ENCODE results near the gene PTPRR.

DNA sequence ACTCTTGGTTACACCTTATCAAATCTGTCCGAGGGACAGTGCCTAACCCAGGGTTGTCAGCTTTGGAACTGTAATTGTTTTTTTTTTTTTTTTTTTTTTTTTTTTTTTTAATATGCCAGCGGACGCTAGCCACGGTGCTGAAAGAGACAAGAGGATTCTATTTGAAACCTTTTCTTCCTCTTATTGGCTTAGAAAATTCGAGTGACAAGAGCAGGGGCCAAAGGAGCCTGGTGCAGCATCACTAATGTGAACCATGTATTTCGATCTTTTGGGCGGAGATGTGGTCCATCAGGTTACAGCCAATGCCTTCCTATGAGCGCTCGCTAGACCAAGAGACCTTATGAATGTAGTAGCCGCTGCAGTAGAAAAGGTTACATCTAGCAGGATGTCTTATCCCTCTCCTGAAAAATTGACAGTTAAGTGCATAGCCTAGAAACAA, 922 bp downstream of the PTPRR start:
- TF ChIP-seq, protein P1, sequence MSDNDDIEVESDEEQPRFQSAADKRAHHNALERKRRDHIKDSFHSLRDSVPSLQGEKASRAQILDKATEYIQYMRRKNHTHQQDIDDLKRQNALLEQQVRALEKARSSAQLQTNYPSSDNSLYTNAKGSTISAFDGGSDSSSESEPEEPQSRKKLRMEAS (CRISPR knock-in tag; IDR thresholded peaks at IDR 0.05), result no peak
- TF ChIP-seq, protein P2, sequence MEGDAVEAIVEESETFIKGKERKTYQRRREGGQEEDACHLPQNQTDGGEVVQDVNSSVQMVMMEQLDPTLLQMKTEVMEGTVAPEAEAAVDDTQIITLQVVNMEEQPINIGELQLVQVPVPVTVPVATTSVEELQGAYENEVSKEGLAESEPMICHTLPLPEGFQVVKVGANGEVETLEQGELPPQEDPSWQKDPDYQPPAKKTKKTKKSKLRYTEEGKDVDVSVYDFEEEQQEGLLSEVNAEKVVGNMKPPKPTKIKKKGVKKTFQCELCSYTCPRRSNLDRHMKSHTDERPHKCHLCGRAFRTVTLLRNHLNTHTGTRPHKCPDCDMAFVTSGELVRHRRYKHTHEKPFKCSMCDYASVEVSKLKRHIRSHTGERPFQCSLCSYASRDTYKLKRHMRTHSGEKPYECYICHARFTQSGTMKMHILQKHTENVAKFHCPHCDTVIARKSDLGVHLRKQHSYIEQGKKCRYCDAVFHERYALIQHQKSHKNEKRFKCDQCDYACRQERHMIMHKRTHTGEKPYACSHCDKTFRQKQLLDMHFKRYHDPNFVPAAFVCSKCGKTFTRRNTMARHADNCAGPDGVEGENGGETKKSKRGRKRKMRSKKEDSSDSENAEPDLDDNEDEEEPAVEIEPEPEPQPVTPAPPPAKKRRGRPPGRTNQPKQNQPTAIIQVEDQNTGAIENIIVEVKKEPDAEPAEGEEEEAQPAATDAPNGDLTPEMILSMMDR (IDR thresholded peaks at IDR 0.05), result no peak
- TF ChIP-seq NFYB (CRISPR knock-in tag; conservative IDR thresholded peaks at IDR 0.05; ENCODE audit: low read depth), result no peak
- TF ChIP-seq, protein P3, sequence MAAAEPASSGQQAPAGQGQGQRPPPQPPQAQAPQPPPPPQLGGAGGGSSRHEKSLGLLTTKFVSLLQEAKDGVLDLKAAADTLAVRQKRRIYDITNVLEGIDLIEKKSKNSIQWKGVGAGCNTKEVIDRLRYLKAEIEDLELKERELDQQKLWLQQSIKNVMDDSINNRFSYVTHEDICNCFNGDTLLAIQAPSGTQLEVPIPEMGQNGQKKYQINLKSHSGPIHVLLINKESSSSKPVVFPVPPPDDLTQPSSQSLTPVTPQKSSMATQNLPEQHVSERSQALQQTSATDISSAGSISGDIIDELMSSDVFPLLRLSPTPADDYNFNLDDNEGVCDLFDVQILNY (CRISPR knock-in tag; IDR thresholded peaks at IDR 0.05), result no peak
- TF ChIP-seq JUN (CRISPR knock-in tag; IDR thresholded peaks at IDR 0.05), result no peak
- TF ChIP-seq ELF4 (CRISPR knock-in tag; IDR thresholded peaks at IDR 0.05; ENCODE audit: low read depth), result no peak
- no peak for TF ChIP-seq EMX1 (CRISPR knock-in tag; IDR thresholded peaks at IDR 0.05)
- TF ChIP-seq SMAD4 (CRISPR knock-in tag; IDR thresholded peaks at IDR 0.05), result no peak
- TF ChIP-seq, protein P4, sequence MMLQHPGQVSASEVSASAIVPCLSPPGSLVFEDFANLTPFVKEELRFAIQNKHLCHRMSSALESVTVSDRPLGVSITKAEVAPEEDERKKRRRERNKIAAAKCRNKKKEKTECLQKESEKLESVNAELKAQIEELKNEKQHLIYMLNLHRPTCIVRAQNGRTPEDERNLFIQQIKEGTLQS (CRISPR knock-in tag; conservative IDR thresholded peaks at IDR 0.05), result no peak
- TF ChIP-seq, protein P5, sequence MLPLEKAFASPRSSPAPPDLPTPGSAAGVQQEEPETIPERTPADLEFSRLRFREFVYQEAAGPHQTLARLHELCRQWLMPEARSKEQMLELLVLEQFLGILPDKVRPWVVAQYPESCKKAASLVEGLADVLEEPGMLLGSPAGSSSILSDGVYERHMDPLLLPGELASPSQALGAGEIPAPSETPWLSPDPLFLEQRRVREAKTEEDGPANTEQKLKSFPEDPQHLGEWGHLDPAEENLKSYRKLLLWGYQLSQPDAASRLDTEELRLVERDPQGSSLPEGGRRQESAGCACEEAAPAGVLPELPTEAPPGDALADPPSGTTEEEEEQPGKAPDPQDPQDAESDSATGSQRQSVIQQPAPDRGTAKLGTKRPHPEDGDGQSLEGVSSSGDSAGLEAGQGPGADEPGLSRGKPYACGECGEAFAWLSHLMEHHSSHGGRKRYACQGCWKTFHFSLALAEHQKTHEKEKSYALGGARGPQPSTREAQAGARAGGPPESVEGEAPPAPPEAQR (CRISPR knock-in tag; IDR thresholded peaks at IDR 0.05), result no peak
- no peak for TF ChIP-seq SP1 (CRISPR knock-in tag; conservative IDR thresholded peaks at IDR 0.05)

All from WTC11 (cell line).